Measurements from ENCODE around the gene PHEX. TPM values are rescaled to one million over a fixed set of nuclear protein-coding genes. Genes with fewer than 3 reads are reported as not detected.

PHEX gene
- total and polyA plus RNA-seq, 4 experiments from 2014 or later = 0.25 to 0.98 (median 0.37) TPM

- H3K27me3 Mint-ChIP-seq = no peaks in the 10 kb centered on the region
These were observed 46.0 kb downstream of the PHEX start for GRCh38 chrX:22078117-22078516.

GRCh38 chrX:22081475-22082092 lies 49.5 kb downstream of the PHEX start:
- CTCF ChIA-PET (ENCODE audit: partially characterized antibody) = interaction anchor here (1.2 to 2.9 kb wide), 4 partner anchors 8 to 96 kb away, joined by 4 to 9 read pairs (median 6); no protein-coding TSS in a partner anchor
- Histone ChIP-seq H3K4me3 (ENCODE audit: low read length in 2 of 2) (no peak overlapping the region), H3K36me3 (ENCODE audit: insufficient read depth, low read length) (no peaks in the 10 kb centered on the region), H3K4me1 (ENCODE audit: insufficient read depth, low read length) (no peaks in the 10 kb centered on the region), H3K27ac (ENCODE audit: low read depth, low read length) (no peak overlapping the region), H3K27me3 (ENCODE audit: insufficient read depth, low read length) (no peaks in the 10 kb centered on the region), H3K9me3 (ENCODE audit: control insufficient read depth in 1 of 2, low read length in 2 of 2) (no peaks in the 10 kb centered on the region)
- Mint-ChIP-seq H3K36me3 (no peaks in the 10 kb centered on the region), H3K27ac (no peak overlapping the region), H3K4me1 (peaks cover 0 to 4% (median 0%) of the 10 kb centered on the region in 4 donors), H3K9me3 (peaks cover 0 to 2% (median 0%) of the 10 kb centered on the region in 8 donors), H3K27me3 (no peaks in the 10 kb centered on the region), H3K4me3 (no peak overlapping the region)
- peak in 4 of 5 donors; percentile 19 to 28 (median 25) for DNase-seq
- POLR2A ChIA-PET (ENCODE audit: partially characterized antibody) = no interaction called here
- intact Hi-C loops (cut with micrococcal nuclease) = loop anchor here (5.0 kb wide), 1 partner anchor 1821 kb away; no protein-coding TSS in a partner anchor

More at GRCh38 chrX:22078117-22078516, 46.0 kb downstream of the PHEX start:
- no peak overlapping the region for H3K4me3 ChIP-seq (ENCODE audit: low read length in 2 of 2)
- intact Hi-C loops (cut with micrococcal nuclease) = no loop called here
- peaks cover 0 to 4% (median 0%) of the 10 kb centered on the region in 4 donors for H3K4me1 Mint-ChIP-seq
- H3K27ac Mint-ChIP-seq = no peak overlapping the region
- H3K9me3 Mint-ChIP-seq = peaks cover 0 to 2% (median 0%) of the 10 kb centered on the region in 8 donors
- H3K27ac ChIP-seq (ENCODE audit: low read depth, low read length) = no peak overlapping the region
- no peaks in the 10 kb centered on the region for H3K36me3 Mint-ChIP-seq
- no peaks in the 10 kb centered on the region for H3K36me3 ChIP-seq (ENCODE audit: insufficient read depth, low read length)
- no peak overlapping the region for H3K4me3 Mint-ChIP-seq
- no peak for DNase-seq
- no peaks in the 10 kb centered on the region for H3K4me1 ChIP-seq (ENCODE audit: insufficient read depth, low read length)
- CTCF ChIA-PET (ENCODE audit: partially characterized antibody) = no interaction called here
- H3K27me3 ChIP-seq (ENCODE audit: insufficient read depth, low read length) = no peaks in the 10 kb centered on the region
- POLR2A ChIA-PET (ENCODE audit: partially characterized antibody) = no interaction called here
- no peaks in the 10 kb centered on the region for H3K9me3 ChIP-seq (ENCODE audit: control insufficient read depth in 1 of 2, low read length in 2 of 2)

- no peaks in the 10 kb centered on the region for H3K36me3 ChIP-seq (ENCODE audit: insufficient read depth, low read length)
- H3K36me3 Mint-ChIP-seq = no peaks in the 10 kb centered on the region
- ChIA-PET POLR2A (ENCODE audit: partially characterized antibody) (no interaction called here), CTCF (ENCODE audit: partially characterized antibody) (no interaction called here)
- no peaks in the 10 kb centered on the region for H3K9me3 ChIP-seq (ENCODE audit: control insufficient read depth in 1 of 2, low read length in 2 of 2)
- no peaks in the 10 kb centered on the region for H3K4me1 ChIP-seq (ENCODE audit: insufficient read depth, low read length)
- no peak overlapping the region for H3K27ac ChIP-seq (ENCODE audit: low read depth, low read length)
- H3K4me3 Mint-ChIP-seq = no peak overlapping the region
- H3K9me3 Mint-ChIP-seq = no peaks in the 10 kb centered on the region
- intact Hi-C loops (cut with micrococcal nuclease) = no loop called here
- no peak overlapping the region for H3K4me3 ChIP-seq (ENCODE audit: low read length in 2 of 2)
- no peak for DNase-seq
- H3K27me3 Mint-ChIP-seq = no peaks in the 10 kb centered on the region
- H3K27me3 ChIP-seq (ENCODE audit: insufficient read depth, low read length) = no peaks in the 10 kb centered on the region
- H3K4me1 Mint-ChIP-seq = peaks cover 0 to 4% (median 0%) of the 10 kb centered on the region in 4 donors
- no peak overlapping the region for H3K27ac Mint-ChIP-seq
These were observed 53.9 kb downstream of the PHEX start for GRCh38 chrX:22086003-22086402.

- H3K4me3 Mint-ChIP-seq = no peak overlapping the region
- H3K27me3 ChIP-seq (ENCODE audit: insufficient read depth, low read length) = no peaks in the 10 kb centered on the region
- no peaks in the 10 kb centered on the region for H3K36me3 ChIP-seq (ENCODE audit: insufficient read depth, low read length)
- H3K4me1 Mint-ChIP-seq = no peaks in the 10 kb centered on the region
- POLR2A ChIA-PET (ENCODE audit: partially characterized antibody) = no interaction called here
- H3K9me3 ChIP-seq (ENCODE audit: control insufficient read depth in 1 of 2, low read length in 2 of 2) = no peaks in the 10 kb centered on the region
- H3K4me1 ChIP-seq (ENCODE audit: insufficient read depth, low read length) = no peaks in the 10 kb centered on the region
- intact Hi-C loops (cut with micrococcal nuclease) = no loop called here
- H3K27me3 Mint-ChIP-seq = no peaks in the 10 kb centered on the region
- no peak overlapping the region for H3K27ac ChIP-seq (ENCODE audit: low read depth, low read length)
- H3K4me3 ChIP-seq (ENCODE audit: low read length in 2 of 2) = no peak overlapping the region
- no peak for DNase-seq
- H3K27ac Mint-ChIP-seq = peak overlapping the region in 1 of 7 donors; percentile 9
- no peaks in the 10 kb centered on the region for H3K9me3 Mint-ChIP-seq
- H3K36me3 Mint-ChIP-seq = no peaks in the 10 kb centered on the region
- CTCF ChIA-PET (ENCODE audit: partially characterized antibody) = no interaction called here
These were observed 55.0 kb downstream of the PHEX start for GRCh38 chrX:22087011-22087557.

GRCh38 chrX:22088326-22088725 lies 56.2 kb downstream of the PHEX start:
- Histone ChIP-seq H3K4me1 (ENCODE audit: insufficient read depth, low read length) (no peaks in the 10 kb centered on the region), H3K27ac (ENCODE audit: low read depth, low read length) (no peak overlapping the region), H3K36me3 (ENCODE audit: insufficient read depth, low read length) (no peaks in the 10 kb centered on the region), H3K4me3 (ENCODE audit: low read length in 2 of 2) (no peak overlapping the region), H3K27me3 (ENCODE audit: insufficient read depth, low read length) (no peaks in the 10 kb centered on the region), H3K9me3 (ENCODE audit: control insufficient read depth in 1 of 2, low read length in 2 of 2) (no peaks in the 10 kb centered on the region)
- intact Hi-C loops (cut with micrococcal nuclease) = no loop called here
- Mint-ChIP-seq H3K27me3 (no peaks in the 10 kb centered on the region), H3K4me1 (no peaks in the 10 kb centered on the region), H3K27ac (no peak overlapping the region), H3K36me3 (no peaks in the 10 kb centered on the region), H3K4me3 (no peak overlapping the region), H3K9me3 (no peaks in the 10 kb centered on the region)
- ChIA-PET CTCF (ENCODE audit: partially characterized antibody) (no interaction called here), POLR2A (ENCODE audit: partially characterized antibody) (no interaction called here)
- no peak for DNase-seq

- ChIA-PET CTCF (ENCODE audit: partially characterized antibody) (interaction anchor here (1.9 kb wide), 1 partner anchor 10 kb away, joined by 7 read pairs; no protein-coding TSS in a partner anchor), POLR2A (ENCODE audit: partially characterized antibody) (no interaction called here)
- no peaks in the 10 kb centered on the region for H3K27me3 Mint-ChIP-seq
- intact Hi-C loops (cut with micrococcal nuclease) = no loop called here
- Histone ChIP-seq H3K4me3 (ENCODE audit: low read length in 2 of 2) (no peak overlapping the region), H3K27me3 (ENCODE audit: insufficient read depth, low read length) (no peaks in the 10 kb centered on the region), H3K27ac (ENCODE audit: low read depth, low read length) (no peak overlapping the region), H3K36me3 (ENCODE audit: insufficient read depth, low read length) (no peaks in the 10 kb centered on the region), H3K4me1 (ENCODE audit: insufficient read depth, low read length) (no peaks in the 10 kb centered on the region), H3K9me3 (ENCODE audit: control insufficient read depth in 1 of 2, low read length in 2 of 2) (no peaks in the 10 kb centered on the region)
- peaks cover 0 to under 1% (median 0%) of the 10 kb centered on the region in 8 donors for H3K9me3 Mint-ChIP-seq
- no peak overlapping the region for H3K27ac Mint-ChIP-seq
- no peaks in the 10 kb centered on the region for H3K4me1 Mint-ChIP-seq
- DNase-seq = no peak
- no peaks in the 10 kb centered on the region for H3K36me3 Mint-ChIP-seq
- H3K4me3 Mint-ChIP-seq = no peak overlapping the region
These were observed 58.1 kb downstream of the PHEX start for GRCh38 chrX:22090181-22090580.

GRCh38 chrX:22093550-22093949 lies 61.4 kb downstream of the PHEX start:
- ChIA-PET POLR2A (ENCODE audit: partially characterized antibody) (no interaction called here), CTCF (ENCODE audit: partially characterized antibody) (interaction anchor here (2.4 kb wide), 1 partner anchor 14 kb away, joined by 7 read pairs; no protein-coding TSS in a partner anchor)
- Histone ChIP-seq H3K27me3 (ENCODE audit: insufficient read depth, low read length) (no peaks in the 10 kb centered on the region), H3K4me1 (ENCODE audit: insufficient read depth, low read length) (no peaks in the 10 kb centered on the region), H3K36me3 (ENCODE audit: insufficient read depth, low read length) (no peaks in the 10 kb centered on the region), H3K27ac (ENCODE audit: low read depth, low read length) (no peak overlapping the region), H3K9me3 (ENCODE audit: control insufficient read depth in 1 of 2, low read length in 2 of 2) (no peaks in the 10 kb centered on the region), H3K4me3 (ENCODE audit: low read length in 2 of 2) (no peak overlapping the region)
- Mint-ChIP-seq H3K4me1 (no peaks in the 10 kb centered on the region), H3K36me3 (no peaks in the 10 kb centered on the region), H3K4me3 (no peak overlapping the region), H3K27me3 (no peaks in the 10 kb centered on the region), H3K27ac (no peak overlapping the region), H3K9me3 (peaks cover 0 to 2% (median 0%) of the 10 kb centered on the region in 8 donors)
- no peak for DNase-seq
- intact Hi-C loops (cut with micrococcal nuclease) = no loop called here

Measured in CD4-positive, alpha-beta memory T cell (primary cell).